Activated T-helper 9 cell treated with anti-CD3 and anti-CD28 coated beads, Interleukin-2, amount 50 U/mL, for 16 hours (primary cell): Measurements from ENCODE around the gene CCNY.
"Not testable (repeated sequence)": the region's sequence is repeated elsewhere in the genome, so short reads cannot be mapped to it uniquely, and the experiment has no call there.

Experiments
- DNase-seq: peaks from one replicate; pipeline ENCODE4 v3.0.0-alpha.2; 2020; ENCODE audit warnings: low read depth

Gene CCNY

DNA sequence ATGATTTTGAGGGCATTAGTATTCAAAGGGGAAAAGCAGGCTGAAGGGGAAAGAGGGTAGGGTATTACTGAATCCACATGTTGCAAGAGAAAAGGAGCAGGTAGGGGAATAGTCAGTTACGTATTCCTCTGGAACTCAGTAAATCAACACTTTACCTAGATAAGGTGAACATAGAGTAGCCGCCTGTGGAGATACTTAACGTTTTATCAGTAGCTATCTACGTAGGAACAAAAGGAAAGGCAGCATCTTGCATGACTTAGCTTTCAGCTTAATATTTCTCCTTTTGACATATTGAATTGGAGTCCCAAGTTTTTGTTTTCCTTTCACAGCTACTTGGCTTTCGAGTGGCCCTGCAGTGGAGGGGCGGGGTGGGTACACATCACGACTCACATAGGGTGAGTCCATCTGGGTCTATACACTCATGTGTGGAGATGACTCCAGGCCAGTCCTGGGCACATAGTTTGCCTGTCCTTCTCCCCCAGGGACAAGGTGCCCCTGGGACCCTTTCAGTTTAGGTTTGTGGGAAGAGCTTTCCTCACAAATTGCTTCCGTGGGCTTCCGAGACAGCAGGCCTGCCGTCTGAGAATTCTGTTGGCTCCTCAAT is 48.1 kb downstream of the CCNY start:
- DNase-seq: no peak

DNA sequence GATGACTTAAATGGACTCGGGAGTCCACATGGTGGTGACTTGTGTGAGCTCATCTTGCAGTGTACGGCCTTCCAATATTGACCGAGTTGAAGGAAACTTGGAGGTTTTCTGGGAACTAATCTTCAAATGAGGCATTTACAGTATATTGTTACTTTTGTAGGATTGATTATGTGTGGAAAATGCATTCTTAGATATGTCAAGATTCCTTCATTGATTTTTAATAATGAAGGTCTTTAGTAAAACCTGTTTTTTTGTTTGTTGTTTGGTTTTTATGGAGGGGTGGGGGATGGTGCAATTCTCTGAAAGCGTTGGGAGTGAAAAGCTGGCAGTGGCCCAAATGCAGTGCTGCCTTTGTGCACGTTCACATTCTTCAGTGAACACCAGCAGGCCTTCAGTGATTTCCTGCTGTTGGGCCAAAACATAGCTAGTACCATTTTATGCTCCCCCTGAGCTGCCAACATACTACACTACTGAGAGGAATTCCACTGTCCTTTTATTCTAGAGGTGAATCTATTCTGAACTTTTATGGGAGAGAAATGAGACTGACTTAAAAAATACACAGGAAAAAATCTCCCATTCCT is 50.4 kb downstream of the CCNY start:
- no peak for DNase-seq

DNA sequence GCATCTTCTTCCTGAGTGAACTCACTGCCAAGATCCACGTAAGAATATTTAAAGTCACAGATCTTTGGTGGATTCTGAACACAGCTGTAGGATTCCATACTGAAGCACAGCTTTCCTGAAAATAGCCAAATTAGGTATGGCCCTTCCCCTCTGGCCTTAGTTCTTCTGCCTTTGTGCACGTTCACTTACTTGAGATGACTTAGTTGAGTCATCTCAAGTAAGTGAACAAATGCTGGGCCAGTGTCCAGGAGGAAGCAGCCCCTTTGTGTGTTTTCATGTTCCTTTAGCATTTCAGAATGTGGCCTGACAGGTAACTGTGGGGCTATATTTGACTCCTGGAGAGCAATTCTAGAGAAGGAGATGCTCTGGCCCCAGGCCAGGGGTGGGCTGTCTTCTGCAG is 51.5 kb downstream of the CCNY start:
- DNase-seq: no peak

DNA sequence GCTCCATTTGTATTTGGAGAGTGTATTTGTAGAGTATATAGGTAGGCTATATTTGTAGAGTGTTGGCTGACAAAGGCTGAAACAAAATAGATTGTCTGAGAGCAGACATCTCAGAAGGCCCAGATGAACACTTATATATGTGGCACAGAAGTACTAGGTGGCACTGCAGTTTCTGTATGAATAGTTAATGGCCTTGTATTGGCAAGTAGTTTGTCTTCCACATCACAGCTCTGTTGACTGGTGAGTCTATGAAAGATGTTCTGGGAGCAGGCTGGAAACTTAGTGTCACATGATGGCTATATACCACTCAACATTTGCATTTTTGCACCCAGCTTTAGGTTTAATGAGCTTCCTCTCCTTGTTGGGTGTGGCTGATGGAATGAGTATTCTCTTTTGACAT is 51.9 kb downstream of the CCNY start:
- DNase-seq: no peak

DNA sequence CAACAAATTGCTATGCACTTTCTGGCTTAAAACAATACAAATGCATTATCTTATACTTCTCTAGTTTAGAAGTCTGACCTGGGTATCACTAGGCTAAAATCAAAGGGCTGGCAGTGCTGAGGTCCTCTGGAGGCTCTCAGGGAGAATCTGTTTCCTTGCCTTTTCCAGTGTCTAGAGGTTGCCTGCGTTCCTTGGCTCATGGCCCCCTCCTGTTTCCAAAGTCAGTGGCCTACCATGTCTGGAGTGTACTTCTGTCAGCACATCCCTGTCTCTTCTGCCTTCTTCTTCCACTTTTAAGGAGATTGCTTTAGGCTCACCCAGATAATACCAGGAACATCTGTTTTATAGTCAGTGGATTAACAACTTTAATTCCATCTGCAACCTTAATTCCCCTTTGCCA is 52.4 kb downstream of the CCNY start:
- DNase-seq: no peak

DNA sequence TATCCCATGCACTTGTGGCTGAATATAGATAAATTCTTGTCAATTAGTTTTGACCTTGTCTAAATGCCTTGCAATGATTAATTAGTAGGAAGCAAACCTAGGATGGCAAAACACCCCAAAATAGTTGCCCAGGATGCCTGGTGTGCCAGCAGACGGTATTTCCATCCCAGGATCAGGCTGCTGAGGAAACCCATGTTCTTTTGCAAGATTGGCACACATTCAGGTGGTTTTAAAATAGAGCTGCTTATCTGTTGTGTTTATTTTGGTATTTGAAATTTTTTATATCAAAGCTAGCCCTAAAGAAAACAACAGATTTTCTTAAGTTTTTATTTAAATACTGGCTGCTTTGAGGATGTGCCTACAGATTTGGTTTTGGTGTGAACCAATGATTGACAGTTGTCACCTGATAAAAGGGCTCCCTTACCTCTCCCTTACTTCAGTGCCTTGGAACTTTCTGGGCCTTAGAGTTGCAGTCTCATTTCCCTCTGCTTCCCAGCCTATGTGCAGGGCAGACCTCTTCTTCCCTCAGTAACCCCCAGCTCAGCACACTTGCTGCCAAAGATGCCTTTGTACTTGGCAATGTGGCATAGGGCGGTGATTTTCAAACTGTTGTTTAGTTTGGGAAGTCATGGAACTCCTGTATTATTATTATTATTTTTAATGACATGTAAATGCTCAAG is 54.0 kb downstream of the CCNY start:
- DNase-seq: no peak

DNA sequence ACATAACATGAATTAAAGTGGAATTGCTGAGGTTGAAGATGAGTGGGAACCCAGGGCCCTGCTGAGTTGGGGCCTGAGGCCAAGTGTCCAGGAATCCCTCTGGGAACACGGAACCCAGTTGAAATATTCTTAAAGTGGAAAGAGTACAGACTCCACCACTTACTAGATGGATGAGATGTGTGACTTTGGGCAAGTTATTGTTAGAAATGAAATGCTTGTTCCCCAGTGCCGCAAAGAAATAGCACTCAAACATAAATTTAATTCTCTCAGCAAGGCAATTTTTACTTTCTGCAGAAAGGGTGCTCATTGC is 54.5 kb downstream of the CCNY start:
- DNase-seq: no peak

DNA sequence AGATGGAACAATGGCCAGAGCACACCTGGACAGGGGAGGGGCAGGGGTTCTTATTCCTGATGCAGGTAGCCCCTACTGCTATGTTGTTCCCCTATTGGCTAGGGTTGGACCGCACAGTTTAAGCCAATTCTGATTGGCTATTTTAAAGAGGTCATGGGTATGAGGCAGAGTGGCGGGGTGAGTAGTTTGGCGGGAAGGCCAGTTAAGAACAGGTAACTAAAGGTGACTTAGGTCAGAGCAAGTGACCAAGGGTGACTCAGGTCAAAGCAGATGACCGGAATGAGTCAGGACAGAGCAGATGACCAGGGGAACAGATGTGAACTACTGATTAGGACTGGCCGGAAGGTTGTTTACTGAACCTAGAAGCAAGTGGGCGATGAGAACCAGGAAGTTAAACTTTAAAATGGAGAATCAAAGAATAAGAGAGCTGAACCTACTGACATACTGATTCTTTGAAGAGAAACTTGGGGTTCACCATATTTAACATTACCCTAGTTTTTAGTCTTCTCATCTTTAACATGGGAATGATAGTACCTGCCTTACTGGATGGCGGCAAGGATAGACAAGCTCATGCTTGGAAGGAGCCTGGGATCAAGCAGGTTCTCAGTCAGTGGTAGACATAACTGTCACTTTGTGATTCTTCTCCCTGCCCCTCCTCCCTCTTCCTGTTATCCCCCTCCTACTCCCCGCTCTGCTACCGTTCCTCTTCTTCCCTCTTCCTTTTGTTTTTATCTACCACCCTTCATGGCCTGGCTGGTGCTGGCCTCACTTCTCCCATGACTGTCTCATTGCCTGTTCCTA is 55.0 kb downstream of the CCNY start:
- DNase-seq: no peak

DNA sequence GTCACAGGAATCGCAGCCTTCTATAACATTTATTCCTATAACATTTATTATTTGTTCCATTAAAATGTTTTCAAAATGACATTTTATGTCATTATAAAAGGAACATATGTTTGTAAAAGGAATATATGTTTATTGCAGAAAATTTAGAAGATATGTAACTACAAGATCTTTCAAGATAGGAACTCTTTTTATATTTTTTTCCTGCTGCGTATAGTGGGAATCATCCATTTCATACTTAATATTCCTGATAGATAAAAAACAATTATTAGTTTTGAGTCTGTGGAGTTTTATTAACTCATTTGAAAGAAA is 55.6 kb downstream of the CCNY start:
- no peak for DNase-seq

DNA sequence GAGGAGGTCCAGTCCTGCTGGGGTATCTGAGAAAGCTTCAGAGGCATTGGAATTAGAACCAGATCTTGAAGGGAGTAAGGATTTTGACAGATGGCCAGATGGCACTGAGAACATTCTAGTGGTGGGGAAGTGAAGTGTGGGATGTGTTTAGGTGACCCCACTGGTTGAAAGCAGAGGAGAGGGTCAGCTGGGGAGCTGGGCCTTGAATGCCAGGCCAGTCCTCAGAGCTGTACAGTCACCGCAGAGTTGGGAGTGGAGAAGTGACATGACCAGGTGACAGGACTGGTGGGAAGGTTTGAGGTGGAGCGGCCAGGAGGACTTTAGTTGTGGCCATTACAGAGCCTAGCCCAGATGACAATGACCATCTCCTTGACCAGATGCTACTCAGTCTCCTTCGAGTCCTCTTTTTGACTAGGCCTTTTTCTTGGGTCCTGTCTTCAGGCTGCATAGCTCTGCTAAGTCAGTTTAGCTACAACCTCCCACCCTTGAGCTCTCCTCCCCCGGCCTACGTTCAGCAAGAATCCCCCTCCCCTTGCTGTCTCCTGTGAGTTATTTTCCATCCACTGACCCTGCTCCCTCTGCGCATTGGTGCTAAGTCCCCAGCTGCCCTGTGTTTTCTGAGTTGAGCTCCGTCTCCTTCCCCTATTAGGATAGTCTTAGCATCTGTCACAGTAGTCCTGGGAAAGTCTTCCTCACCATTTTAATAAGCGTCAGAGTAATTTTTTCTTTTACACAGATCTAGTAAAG is 56.3 kb downstream of the CCNY start:
- no peak for DNase-seq

DNA sequence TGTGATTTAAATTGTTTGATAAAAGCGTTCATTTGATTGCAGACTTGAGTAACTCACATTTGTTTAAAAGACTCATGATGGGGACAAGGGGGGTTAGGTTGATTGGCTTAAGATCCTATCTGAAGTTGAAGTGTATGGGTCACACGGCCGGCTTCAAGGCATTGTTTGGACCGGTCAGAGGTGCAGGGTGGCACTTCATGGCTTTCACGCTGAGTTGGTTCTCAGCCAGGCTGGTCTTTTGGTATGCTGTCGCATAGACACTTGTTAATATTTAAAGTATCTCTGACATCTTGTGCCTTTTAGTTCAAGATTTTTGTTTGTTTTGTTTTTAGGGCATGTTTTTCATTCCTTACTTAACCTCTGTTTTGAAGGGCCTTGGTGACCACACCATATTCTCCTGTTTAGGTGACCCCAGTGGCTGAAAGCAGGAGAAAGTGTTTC is 58.1 kb downstream of the CCNY start:
- no peak for DNase-seq

DNA sequence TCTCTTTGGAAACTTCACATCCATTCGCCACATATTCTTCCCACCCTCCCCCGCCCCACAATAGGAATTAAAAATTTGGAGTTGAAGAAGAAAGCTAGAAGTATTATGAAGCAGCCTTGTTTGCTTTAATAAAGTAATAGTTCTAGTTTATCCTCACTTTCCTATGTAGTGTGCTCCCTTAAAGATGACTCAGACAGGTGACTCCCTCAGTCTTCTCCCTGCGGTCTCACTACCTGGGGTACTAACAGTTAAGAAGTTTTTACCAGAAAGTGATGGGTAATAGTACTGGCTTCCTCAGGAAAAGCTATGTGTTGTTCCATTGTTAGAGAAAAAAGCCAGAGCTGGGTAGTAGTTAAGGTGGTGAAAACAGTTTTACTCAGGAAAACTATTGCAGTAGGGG is 58.6 kb downstream of the CCNY start:
- DNase-seq: no peak

DNA sequence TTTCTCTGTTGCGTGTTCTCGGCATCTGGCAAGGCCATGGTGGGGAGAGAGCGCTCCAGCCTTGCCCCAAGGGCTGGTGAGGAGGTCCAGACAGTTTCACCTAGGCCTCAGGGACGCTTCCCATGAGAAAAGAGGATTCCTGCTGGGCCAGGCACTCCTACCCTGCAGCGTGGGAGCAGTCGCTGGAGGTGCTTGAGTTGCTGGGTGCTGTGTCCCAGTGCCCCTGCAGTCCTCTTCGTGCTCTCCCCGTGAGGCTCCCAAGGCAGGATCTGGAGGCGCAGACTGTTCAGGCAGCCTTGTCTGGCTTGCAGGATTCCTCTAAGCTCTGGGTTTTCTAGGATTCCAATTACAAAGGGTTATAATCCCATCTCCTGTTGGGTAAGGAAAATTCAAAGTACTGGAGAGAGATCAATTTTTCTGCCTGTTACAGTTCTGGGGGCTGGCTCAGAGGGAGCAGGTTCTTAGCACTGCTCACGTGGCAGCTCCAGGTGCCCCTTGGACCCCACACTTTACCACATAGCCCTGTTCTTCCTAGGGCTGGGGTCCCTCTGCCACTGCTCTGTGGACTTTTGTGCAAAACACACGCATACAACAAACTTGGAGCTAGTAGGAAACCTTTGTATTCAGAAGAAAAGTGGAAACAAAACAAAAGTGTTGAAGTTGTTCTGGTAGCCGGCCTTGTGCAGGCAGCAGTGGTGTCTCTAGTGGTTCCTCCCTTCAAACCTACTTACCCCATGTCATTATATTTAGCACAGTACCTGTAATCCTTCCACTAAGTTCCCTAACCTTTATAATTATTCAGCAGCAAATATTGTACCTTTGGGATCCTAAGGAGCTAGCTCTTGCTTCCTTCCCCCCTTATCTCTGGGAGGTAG is 60.5 kb downstream of the CCNY start:
- DNase-seq: no peak

DNA sequence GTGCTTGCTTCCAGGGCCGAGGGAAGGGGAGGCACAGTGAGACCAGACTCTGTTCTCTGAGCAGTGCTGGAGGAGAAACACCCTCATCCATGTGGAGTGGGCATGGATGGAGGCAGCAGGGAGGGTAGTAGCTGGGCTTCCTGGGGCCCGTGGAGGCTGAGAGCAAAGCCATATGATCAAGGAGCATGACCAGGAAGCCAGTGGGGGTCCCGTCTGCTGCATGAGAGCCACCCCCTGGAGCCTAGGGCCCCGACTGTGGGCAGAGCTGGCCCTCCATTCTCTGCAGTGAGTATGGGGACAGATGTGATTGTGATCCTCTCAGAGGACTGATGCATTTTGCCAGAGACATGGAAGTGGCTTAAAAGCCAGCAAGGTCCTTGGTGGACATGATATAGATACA is 61.6 kb downstream of the CCNY start:
- DNase-seq: no peak

DNA sequence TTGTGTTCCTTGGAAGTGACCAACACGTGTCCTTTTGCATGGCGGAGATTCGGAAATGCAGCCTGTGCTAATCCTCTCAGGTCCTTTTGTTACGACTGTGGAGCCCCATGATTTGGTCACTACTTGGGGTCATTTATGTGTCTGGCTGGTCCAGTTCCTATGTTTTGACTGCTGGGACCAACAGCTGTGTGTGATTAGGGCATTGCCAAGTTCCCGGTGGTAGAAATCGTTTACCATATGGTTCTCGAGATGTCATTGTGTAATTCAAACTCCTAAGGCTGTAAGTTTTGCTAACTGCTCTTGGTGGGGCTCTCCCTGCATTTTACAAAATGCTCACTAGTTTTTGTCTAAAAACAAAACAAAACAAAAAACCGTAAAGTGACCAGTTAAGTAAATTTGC is 62.0 kb downstream of the CCNY start:
- no peak for DNase-seq

DNA sequence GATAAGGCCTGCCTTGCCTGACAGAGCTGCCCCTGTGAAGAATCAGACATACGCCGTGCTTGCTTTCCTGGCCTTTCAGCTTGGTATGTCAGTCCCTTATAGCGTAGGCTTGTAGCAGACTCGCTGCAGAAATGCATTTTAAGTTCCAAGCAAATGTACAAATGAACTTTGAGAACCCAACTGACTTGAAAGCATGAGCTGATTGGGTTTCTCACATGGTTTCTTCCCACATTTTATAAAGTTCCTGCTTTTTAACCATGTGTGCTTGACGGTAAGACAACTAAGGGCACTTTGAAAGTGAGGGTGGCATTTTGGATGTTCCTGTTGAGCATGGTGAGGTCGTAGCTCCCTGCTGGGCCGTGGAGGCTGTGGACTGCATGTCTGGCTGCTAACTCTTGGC is 62.6 kb downstream of the CCNY start:
- no peak for DNase-seq

DNA sequence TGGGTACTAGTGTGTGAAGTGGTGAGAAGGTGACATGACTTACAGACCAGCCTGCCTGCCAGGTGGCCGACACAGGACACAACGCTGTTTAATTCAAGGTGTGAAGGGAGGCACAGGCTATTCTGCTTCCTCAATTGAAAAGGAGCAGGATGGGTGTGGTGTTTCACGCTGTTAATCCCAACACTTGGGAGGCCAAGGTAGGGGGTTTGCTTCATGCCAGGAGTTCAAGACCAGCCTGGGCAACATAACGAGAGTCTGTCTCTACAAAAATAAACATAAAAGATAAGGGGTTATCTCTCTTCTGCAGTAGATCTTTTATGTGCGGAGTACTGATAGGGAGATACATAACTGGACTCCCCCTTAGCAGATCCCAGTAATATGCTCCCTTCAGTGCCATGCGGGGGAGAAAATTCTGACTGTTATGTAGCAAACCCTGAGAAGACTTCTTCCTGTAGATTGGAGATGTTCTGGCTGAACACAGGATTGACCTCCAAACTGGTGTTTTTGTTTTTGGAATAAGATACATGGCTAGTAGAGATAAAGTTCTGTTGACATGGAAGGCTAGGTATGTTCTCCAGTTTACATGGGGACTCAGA is 63.2 kb downstream of the CCNY start:
- DNase-seq: no peak

DNA sequence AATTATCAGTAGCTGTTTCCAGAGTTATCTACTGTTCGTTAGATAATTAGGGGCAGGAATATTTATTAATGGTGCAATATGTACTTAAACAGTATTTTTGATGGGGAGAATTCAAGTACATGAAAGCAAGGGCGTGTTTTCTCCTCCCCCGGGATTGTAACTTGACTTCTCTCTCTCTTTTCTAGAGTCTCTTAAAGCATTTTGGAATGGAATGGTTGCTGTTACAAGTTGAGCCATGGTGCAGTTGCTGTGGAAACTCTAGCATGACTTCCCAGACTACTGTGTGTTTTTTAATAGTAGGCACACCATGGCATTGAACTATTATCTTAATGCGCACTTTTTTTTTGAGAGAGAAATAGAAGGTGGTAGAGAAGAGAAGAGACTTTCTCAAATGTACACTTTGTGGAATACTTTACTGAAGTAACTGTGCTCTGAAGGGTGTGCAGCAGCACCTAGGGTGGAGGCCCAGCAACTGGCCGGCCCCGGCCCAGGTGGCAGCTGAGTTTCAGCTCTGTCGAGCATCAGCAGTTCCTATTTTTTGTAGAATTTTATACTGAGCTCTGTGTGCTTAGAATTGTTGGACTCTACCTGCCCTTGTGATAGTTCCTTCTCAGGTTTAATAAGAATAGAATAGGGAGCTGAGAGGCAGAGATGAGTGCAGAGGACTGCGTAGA is 64.4 kb downstream of the CCNY start:
- no peak for DNase-seq

DNA sequence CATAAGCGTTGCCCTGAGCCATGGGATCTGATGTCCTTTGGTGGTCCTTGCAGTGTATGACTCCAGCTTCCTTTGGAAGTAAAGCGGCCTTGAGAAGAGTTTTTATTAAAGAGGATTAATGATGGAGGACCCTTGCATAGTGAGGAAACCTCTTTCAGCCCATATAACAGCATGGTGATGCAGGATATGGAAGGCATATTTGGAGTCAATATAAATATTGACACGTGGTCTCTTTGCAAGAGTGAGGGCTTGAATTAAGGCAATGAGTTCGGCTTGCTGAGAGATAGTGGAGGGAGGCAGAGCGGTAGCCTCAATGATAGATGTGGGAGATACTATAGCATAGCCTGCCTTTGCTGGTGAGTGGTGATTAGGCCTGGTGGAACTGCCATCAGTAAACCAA is 67.2 kb downstream of the CCNY start:
- DNase-seq: not testable (repeated sequence)

DNA sequence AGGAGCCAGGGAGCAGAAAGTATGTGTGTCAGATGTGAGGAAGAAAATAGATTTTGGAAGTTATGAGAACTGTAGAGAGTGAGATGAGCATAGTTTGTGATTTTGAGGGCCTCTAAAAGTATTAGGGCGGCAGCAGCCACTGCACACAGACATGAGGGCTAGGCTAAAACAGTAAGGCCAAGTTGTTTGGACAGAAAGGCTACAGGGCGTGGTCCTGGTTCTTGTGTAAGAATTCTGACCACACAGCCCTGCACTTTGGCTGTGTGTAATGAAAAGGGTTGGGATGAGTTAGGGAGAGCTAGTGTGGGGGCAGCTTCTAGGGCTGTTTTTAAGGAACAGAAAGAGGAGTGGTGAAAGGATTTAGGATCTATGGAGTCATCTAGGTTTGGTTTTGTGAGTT is 67.8 kb downstream of the CCNY start:
- DNase-seq: not testable (repeated sequence)
